ENCODE measurements around the gene MAP3K12.
A peak's percentile ranks its signal among the peaks of the same experiment; 100 is the strongest.

MAP3K12 gene

GRCh38 chr12:53479331-53479730 is 19.9 kb downstream of the MAP3K12 start:
- in situ Hi-C loops (cut with MboI; ENCODE audit: low pct_unique_long_range_greater_than_20kb, low sequenced_read_pairs) = no loop called here
- no peak for DNase-seq

GRCh38 chr12:53478865-53479264 is 20.4 kb downstream of the MAP3K12 start:
- in situ Hi-C loops (cut with MboI; ENCODE audit: low pct_unique_long_range_greater_than_20kb, low sequenced_read_pairs) = no loop called here
- no peak for DNase-seq

GRCh38 chr12:53476769-53477209 is 22.5 kb downstream of the MAP3K12 start:
- DNase-seq = peak; percentile 65

GRCh38 chr12:53474819-53475218 is 24.4 kb downstream of the MAP3K12 start:
- in situ Hi-C loops (cut with MboI; ENCODE audit: low pct_unique_long_range_greater_than_20kb, low sequenced_read_pairs) = no loop called here
- DNase-seq = no peak

More at GRCh38 chr12:53476769-53477209, 22.5 kb downstream of the MAP3K12 start:
- in situ Hi-C loops (cut with MboI; ENCODE audit: low pct_unique_long_range_greater_than_20kb, low sequenced_read_pairs) = no loop called here

- in situ Hi-C loops (cut with MboI; ENCODE audit: low pct_unique_long_range_greater_than_20kb, low sequenced_read_pairs) = no loop called here
- no peak for DNase-seq
Measured at GRCh38 chr12:53474077-53474476, 25.2 kb downstream of the MAP3K12 start.

GRCh38 chr12:53472056-53472582 is 27.1 kb downstream of the MAP3K12 start:
- DNase-seq = no peak
- in situ Hi-C loops (cut with MboI; ENCODE audit: low pct_unique_long_range_greater_than_20kb, low sequenced_read_pairs) = no loop called here

GRCh38 chr12:53468282-53468681 is 31.0 kb downstream of the MAP3K12 start:
- in situ Hi-C loops (cut with MboI; ENCODE audit: low pct_unique_long_range_greater_than_20kb, low sequenced_read_pairs) = no loop called here
- no peak for DNase-seq

GRCh38 chr12:53467880-53468279 is 31.4 kb downstream of the MAP3K12 start:
- in situ Hi-C loops (cut with MboI; ENCODE audit: low pct_unique_long_range_greater_than_20kb, low sequenced_read_pairs) = no loop called here
- no peak for DNase-seq

GRCh38 chr12:53467082-53467481 is 32.2 kb downstream of the MAP3K12 start:
- in situ Hi-C loops (cut with MboI; ENCODE audit: low pct_unique_long_range_greater_than_20kb, low sequenced_read_pairs) = no loop called here

GRCh38 chr12:53466640-53467039 is 32.6 kb downstream of the MAP3K12 start:
- in situ Hi-C loops (cut with MboI; ENCODE audit: low pct_unique_long_range_greater_than_20kb, low sequenced_read_pairs) = no loop called here
- DNase-seq = no peak

More at GRCh38 chr12:53467082-53467481, 32.2 kb downstream of the MAP3K12 start:
- DNase-seq = no peak

- no peak for DNase-seq
- in situ Hi-C loops (cut with MboI; ENCODE audit: low pct_unique_long_range_greater_than_20kb, low sequenced_read_pairs) = no loop called here
Measured at GRCh38 chr12:53465679-53466078, 33.6 kb downstream of the MAP3K12 start.

GRCh38 chr12:53464685-53465418 is 34.4 kb downstream of the MAP3K12 start:
- in situ Hi-C loops (cut with MboI; ENCODE audit: low pct_unique_long_range_greater_than_20kb, low sequenced_read_pairs) = no loop called here
- DNase-seq = no peak

GRCh38 chr12:53463802-53464560 is 35.3 kb downstream of the MAP3K12 start:
- DNase-seq = no peak
- in situ Hi-C loops (cut with MboI; ENCODE audit: low pct_unique_long_range_greater_than_20kb, low sequenced_read_pairs) = no loop called here

- in situ Hi-C loops (cut with MboI; ENCODE audit: low pct_unique_long_range_greater_than_20kb, low sequenced_read_pairs) = no loop called here
Measured at GRCh38 chr12:53462935-53463334, 36.3 kb downstream of the MAP3K12 start.

GRCh38 chr12:53461591-53461990 is 37.7 kb downstream of the MAP3K12 start:
- in situ Hi-C loops (cut with MboI; ENCODE audit: low pct_unique_long_range_greater_than_20kb, low sequenced_read_pairs) = no loop called here
- DNase-seq = no peak

More at GRCh38 chr12:53462935-53463334, 36.3 kb downstream of the MAP3K12 start:
- no peak for DNase-seq

- in situ Hi-C loops (cut with MboI; ENCODE audit: low pct_unique_long_range_greater_than_20kb, low sequenced_read_pairs) = no loop called here
- no peak for DNase-seq
Measured at GRCh38 chr12:53461059-53461458, 38.2 kb downstream of the MAP3K12 start.

GRCh38 chr12:53459097-53459496 is 40.2 kb downstream of the MAP3K12 start:
- in situ Hi-C loops (cut with MboI; ENCODE audit: low pct_unique_long_range_greater_than_20kb, low sequenced_read_pairs) = no loop called here
- DNase-seq = no peak

GRCh38 chr12:53456654-53457366 is 42.4 kb downstream of the MAP3K12 start:
- no peak for DNase-seq
- in situ Hi-C loops (cut with MboI; ENCODE audit: low pct_unique_long_range_greater_than_20kb, low sequenced_read_pairs) = no loop called here

- in situ Hi-C loops (cut with MboI; ENCODE audit: low pct_unique_long_range_greater_than_20kb, low sequenced_read_pairs) = no loop called here
- DNase-seq = no peak
Measured at GRCh38 chr12:53454707-53455106, 44.6 kb downstream of the MAP3K12 start.

Measured in KBM-7 (cell line).